ENCODE measurements around the gene MBNL2.

MBNL2 gene

DNA sequence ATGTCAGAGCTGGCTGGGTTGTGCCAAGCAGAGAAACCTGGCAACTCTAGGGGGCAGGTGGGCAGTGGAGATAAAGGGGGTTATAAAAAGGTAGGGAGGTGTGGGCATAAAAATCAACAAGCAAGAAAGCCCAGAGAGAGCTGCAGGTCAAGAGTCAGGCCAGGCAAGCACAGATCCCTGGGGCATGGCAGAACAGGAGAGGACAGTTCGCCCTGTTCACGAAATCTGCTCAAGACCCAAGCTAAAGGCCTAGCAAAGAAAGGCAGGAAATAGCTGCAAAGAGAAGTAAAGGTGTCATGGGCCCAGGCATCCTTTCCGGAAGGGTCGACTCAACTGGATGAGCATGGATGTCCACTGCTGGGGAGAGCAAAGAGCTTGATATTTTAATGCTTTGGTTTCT lies 3.4 kb downstream of the MBNL2 start:
- TF ChIP-seq, protein P1, sequence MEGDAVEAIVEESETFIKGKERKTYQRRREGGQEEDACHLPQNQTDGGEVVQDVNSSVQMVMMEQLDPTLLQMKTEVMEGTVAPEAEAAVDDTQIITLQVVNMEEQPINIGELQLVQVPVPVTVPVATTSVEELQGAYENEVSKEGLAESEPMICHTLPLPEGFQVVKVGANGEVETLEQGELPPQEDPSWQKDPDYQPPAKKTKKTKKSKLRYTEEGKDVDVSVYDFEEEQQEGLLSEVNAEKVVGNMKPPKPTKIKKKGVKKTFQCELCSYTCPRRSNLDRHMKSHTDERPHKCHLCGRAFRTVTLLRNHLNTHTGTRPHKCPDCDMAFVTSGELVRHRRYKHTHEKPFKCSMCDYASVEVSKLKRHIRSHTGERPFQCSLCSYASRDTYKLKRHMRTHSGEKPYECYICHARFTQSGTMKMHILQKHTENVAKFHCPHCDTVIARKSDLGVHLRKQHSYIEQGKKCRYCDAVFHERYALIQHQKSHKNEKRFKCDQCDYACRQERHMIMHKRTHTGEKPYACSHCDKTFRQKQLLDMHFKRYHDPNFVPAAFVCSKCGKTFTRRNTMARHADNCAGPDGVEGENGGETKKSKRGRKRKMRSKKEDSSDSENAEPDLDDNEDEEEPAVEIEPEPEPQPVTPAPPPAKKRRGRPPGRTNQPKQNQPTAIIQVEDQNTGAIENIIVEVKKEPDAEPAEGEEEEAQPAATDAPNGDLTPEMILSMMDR (IDR thresholded peaks at IDR 0.05; ENCODE audit: unreplicated experiment in 3 of 3): no peak
- Mint-ChIP-seq H3K4me1 (peaks cover 46% of the 10 kb centered on the region), H3K36me3 (ENCODE audit: low read depth) (peaks cover 7% of the 10 kb centered on the region), H3K27me3 (ENCODE audit: low read depth) (no peaks in the 10 kb centered on the region), H3K9me3 (no peaks in the 10 kb centered on the region), H3K4me3 (peak overlapping the region; percentile 88 to 92 (median 88)), H3K27ac (peak overlapping the region; percentile 95 to 97 (median 96))

DNA sequence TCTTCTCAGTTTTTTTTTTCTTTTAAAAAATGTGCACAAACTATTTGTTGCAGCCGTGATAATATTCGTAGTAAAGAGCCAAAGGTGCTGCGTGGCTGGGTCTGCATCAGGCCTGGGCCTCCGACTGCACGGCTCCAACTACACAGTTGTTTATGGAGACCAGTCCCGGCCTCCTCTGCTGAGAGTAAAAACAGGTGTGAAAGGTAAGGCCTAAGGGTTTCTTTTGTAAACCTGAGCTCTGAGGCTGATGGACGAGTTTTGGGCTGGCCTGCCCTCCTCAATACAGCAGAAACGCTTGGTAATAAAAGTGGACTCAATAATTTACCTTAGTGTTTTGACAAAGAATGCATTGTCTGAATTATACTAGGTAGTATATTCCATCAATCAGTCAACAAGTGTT lies 3.9 kb downstream of the MBNL2 start:
- Mint-ChIP-seq H3K27me3 (ENCODE audit: low read depth) (no peaks in the 10 kb centered on the region), H3K9me3 (no peaks in the 10 kb centered on the region), H3K27ac (peak overlapping the region; percentile 95 to 97 (median 96)), H3K4me1 (peaks cover 44% of the 10 kb centered on the region), H3K4me3 (peak overlapping the region in 2 of 3 experiments; percentile 88), H3K36me3 (ENCODE audit: low read depth) (peaks cover 7% of the 10 kb centered on the region)
- TF ChIP-seq, protein P1 (IDR thresholded peaks at IDR 0.05; ENCODE audit: unreplicated experiment in 3 of 3): no peak

DNA sequence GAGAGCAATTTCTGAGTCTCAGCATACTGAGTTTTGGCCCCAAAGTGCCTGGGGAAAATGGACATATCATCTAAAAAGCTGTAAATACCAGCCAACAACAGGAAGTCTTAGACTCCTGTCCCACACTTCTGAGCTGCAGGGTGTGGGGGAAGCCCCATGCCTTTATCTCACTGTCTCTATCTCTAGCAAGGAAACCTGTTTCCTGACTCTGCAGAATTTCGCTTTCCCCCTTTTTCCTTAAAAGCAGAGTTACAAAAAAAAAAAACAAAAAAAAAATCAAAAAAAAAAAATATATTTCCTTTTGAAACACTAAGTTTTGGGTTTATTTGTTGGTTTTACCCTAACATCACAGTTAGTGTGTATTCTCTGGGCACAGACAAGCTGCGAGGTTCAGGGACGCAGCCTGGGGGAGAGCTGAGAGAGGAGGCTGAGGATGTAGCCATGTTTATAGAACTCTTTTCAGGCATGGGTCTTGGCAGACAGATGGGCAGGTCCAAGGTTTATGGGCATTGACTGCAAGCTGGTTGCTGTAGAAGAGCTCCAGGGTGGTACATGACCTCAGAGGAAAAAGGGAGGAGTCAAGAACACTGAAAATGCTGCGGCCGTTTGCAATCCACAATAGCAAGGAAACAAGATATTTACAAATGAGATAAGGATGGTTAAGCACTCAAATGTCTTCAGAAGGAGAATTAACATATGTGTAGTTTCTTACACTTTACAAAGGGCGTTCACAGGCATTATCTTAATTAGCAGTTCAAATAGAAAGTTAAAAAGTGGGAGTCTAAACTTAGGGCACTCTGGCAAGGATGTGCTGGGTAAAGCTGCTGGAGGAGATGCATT lies 4.9 kb downstream of the MBNL2 start:
- Mint-ChIP-seq H3K9me3 (no peaks in the 10 kb centered on the region), H3K4me1 (peaks cover 47% of the 10 kb centered on the region), H3K36me3 (ENCODE audit: low read depth) (peaks cover 8% of the 10 kb centered on the region), H3K4me3 (peak overlapping the region; percentile 14 to 62 (median 40)), H3K27me3 (ENCODE audit: low read depth) (no peaks in the 10 kb centered on the region), H3K27ac (peak overlapping the region; percentile 43 to 95 (median 51))
- TF ChIP-seq, protein P1 (IDR thresholded peaks at IDR 0.05; ENCODE audit: unreplicated experiment in 3 of 3): no peak

DNA sequence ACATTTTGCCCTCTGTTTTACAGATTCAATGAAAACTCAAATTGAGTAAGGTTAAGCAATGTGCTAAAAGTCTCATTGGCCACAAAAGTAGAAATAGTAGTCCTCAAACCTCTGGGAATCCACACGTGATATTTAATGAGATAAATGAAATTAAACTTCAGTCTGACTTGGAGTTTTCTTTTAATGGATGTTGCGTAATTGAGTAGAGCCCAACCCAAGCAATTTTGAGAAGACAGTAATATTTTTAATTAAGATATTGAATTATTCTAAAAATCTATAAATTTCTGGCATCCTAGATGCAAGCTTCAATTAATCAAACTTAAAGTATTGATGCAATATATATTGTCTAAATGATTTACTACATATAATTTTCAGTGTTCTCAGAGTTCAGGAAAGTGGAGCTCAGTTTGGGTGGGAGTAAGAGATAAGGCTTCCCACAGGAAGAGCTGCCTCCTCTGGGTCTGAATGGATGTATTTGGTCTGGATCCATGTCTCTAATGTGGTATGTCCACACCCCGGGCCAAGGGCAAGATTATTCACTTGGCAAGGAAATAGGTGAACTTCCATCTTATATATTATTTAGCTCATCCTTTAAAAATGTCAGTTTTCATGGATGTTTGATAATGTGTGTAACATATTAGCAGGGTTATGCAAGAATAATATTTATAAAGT lies 6.9 kb downstream of the MBNL2 start:
- TF ChIP-seq, protein P1 (IDR thresholded peaks at IDR 0.05; ENCODE audit: unreplicated experiment in 3 of 3): no peak
- H3K27me3 Mint-ChIP-seq (ENCODE audit: low read depth): no peaks in the 10 kb centered on the region
- peaks cover 49% of the 10 kb centered on the region for H3K4me1 Mint-ChIP-seq
- H3K4me3 Mint-ChIP-seq: no peak overlapping the region
- H3K36me3 Mint-ChIP-seq (ENCODE audit: low read depth): peaks cover 13% of the 10 kb centered on the region
- peak overlapping the region in 1 of 3 experiments; percentile 31 for H3K27ac Mint-ChIP-seq
- no peaks in the 10 kb centered on the region for H3K9me3 Mint-ChIP-seq

DNA sequence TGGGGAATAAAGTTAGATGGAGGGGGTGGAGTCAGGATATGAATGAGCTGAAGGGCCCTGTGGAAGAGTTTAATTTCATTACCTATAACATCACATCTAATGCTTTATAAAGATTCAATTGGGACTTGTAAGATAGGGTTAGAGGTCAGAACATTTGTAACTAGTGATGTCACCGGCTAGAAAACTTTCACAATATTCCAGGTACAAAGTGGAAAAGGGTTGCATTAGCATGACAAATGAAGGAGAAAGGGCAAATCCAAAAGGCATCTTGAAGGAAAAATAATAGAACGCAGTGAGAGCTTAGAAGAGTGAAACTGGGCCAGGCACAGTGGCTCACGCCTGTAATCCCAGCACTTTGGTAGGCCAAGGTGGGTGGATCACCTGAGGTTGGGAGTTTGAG lies 7.6 kb downstream of the MBNL2 start:
- Mint-ChIP-seq H3K4me3 (no peak overlapping the region), H3K9me3 (no peaks in the 10 kb centered on the region), H3K27ac (peak overlapping the region in 1 of 3 experiments; percentile 31), H3K27me3 (ENCODE audit: low read depth) (no peaks in the 10 kb centered on the region), H3K36me3 (ENCODE audit: low read depth) (peaks cover 20% of the 10 kb centered on the region), H3K4me1 (peaks cover 51% of the 10 kb centered on the region)
- TF ChIP-seq, protein P1 (IDR thresholded peaks at IDR 0.05; ENCODE audit: unreplicated experiment in 3 of 3): no peak

Data from nephron (organoid).